Fibroblast of villous mesenchyme (primary cell): ENCODE results near the gene AUTS2. TPM values are rescaled to one million over a fixed set of nuclear protein-coding genes. Genes with fewer than 3 reads are reported as not detected.

Experiments used
- DNase-seq: peaks from one replicate; pipeline ENCODE4 v3.0.0-alpha.2; 2010; ENCODE audit warnings: low read depth
- H3K4me3 ChIP-seq: 2 replicates; pipeline ENCODE4 v1.5.1; 2011; ENCODE audit warnings: low read depth, mild to moderate bottlenecking, low read length
- total RNA-seq: library from RNA; depleted of rRNA; stranded (reverse); fragments of >200 nt; gene quantifications from 2 replicates; pipeline ENCODE4 v1.2.3, GENCODE V29; 2012
- TF ChIP-seq, protein P1 (sequence below): IDR thresholded peaks from 2 replicates; pipeline ENCODE4 v1.5.1; 2012; ENCODE audit warnings: low read depth, mild to moderate bottlenecking, low read length; ENCODE audit not compliant: insufficient read depth

AUTS2 gene
- total RNA-seq, 1 donor, result 3.9 TPM

DNA sequence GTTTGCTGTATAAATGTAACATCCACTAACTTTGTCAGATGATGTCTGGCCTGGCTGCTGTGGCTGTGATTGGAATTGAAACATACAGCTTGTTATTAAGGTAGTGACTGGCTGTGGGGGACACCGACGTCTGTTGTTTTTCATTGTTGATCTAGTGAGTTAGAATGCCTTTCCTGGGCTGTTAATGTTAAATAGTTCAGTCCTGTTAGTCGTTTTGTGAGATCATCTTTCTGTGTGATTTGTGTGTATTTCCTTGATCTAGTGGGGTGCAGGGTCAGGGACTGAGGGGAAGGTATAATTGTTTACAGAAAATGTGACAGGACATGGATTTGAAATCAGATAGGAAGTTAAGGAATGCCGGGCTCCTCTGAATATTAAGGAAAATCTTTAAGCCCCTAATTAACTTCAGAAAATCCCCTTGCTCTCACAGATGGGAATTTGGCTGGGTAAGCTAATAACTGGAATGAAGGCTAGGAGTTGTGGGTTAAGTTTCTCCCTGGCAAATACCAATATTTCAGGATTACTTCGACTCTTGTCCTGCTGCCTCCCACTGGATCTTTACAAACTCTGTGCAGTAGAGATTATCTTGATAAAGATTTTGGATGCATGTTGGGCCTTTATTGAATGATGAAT, 163.1 kb downstream of the AUTS2 start:
- no peak for DNase-seq

DNA sequence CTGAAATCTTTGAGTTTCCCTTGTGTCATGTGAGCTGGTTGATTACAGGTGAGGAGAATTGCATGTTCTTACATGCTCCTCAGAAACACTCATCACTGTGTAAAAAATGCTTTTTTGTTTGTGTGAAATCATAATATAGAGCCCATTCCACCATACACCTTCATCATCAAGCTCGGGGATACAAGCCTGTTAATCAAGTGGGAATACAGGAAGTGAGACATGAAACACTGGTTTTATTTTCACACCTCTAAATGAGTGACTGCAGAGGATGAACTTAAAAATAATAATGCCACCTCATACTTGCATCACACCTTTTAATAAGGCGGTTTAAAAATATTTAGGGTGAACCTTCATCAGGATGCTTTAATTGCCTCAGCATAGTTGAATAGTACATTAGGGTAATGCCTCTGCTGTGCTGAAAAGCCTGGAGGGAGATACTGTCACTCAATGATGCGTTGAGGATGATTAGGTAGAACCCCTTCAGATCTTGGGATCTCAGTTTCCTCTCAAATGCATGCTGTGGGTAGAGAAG, 164.6 kb downstream of the AUTS2 start:
- H3K4me3 ChIP-seq, result no peak overlapping the region
- TF ChIP-seq, protein P1, sequence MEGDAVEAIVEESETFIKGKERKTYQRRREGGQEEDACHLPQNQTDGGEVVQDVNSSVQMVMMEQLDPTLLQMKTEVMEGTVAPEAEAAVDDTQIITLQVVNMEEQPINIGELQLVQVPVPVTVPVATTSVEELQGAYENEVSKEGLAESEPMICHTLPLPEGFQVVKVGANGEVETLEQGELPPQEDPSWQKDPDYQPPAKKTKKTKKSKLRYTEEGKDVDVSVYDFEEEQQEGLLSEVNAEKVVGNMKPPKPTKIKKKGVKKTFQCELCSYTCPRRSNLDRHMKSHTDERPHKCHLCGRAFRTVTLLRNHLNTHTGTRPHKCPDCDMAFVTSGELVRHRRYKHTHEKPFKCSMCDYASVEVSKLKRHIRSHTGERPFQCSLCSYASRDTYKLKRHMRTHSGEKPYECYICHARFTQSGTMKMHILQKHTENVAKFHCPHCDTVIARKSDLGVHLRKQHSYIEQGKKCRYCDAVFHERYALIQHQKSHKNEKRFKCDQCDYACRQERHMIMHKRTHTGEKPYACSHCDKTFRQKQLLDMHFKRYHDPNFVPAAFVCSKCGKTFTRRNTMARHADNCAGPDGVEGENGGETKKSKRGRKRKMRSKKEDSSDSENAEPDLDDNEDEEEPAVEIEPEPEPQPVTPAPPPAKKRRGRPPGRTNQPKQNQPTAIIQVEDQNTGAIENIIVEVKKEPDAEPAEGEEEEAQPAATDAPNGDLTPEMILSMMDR, result no peak

More for the DNA sequence above, 163.1 kb downstream of the AUTS2 start:
- H3K4me3 ChIP-seq, result no peak overlapping the region
- TF ChIP-seq, protein P1, result no peak

DNA sequence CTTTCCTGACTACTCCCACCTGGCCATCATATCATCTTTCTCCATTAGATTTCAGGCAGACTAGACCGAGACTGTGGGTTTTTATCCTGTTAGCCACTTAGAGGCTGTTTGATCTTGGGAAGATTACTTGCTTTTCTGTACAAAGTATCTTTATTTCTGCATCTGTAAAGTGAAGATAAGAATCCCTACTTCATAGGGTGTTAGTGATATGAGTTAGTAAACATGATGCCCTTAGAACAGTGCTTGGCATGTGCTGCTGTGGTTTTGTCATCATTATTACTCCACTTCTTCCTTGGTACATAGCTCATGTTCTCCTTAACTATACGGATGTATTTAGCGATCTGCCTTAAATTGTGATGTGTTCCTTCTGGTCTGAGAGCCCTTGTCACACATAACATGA, 165.2 kb downstream of the AUTS2 start:
- no peak overlapping the region for H3K4me3 ChIP-seq
- TF ChIP-seq, protein P1, result no peak
- DNase-seq, result no peak

More for the DNA sequence above, 164.6 kb downstream of the AUTS2 start:
- DNase-seq, result no peak

- TF ChIP-seq, protein P1, result no peak
- no peak for DNase-seq
- H3K4me3 ChIP-seq, result no peak overlapping the region
Measured at GRCh38 chr7:69764147-69764546, 165.9 kb downstream of the AUTS2 start.

GRCh38 chr7:69764681-69765080, 166.4 kb downstream of the AUTS2 start:
- TF ChIP-seq, protein P1, result no peak
- no peak for DNase-seq
- H3K4me3 ChIP-seq, result no peak overlapping the region

DNA sequence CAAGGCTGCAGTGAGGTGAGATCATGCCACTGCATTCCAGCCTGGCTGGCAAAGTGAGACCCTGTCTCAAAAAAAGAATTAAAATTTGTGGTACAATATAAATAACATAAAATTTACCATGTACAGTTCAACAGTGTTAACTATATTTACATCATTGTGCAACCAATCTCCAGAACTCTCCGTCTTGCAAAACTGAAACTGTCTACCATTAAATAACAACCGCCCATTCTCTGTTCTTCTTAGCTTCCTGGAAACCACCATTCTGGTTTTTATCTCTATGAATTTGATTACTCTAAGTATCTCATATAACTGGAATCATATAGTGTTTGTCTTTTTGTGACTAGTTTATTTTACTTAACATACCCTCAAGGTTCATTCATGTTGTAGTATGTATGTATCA, 167.6 kb downstream of the AUTS2 start:
- TF ChIP-seq, protein P1, result no peak
- H3K4me3 ChIP-seq, result no peak overlapping the region
- no peak for DNase-seq
